ENCODE data around the gene RTP5. TPM values are rescaled to one million over a fixed set of nuclear protein-coding genes. Genes with fewer than 3 reads are reported as not detected.

RTP5 gene
- total and polyA plus RNA-seq, 2 of the 8 experiments (the other 6 are each of a cell fraction or from before 2014, with no cell fraction given) = not detected

- 100% methylated on average over 1 of the region's 1 CpG for WGBS, 2 experiments (ENCODE audit: extremely low coverage in 1 of 2, insufficient coverage in 1 of 2, insufficient read length in 1 of 2, insufficient replicate concordance in 2 of 2, low coverage in 1 of 2, low lambda C conversion rate in 2 of 2, missing lambda C conversion rate in 1 of 2)
- FAIRE-seq = no peak
Observed at GRCh38 chr2:241861264-241861663, 8.3 kb upstream of the RTP5 start.

More at GRCh38 chr2:241861264-241861663, 8.3 kb upstream of the RTP5 start:
- Histone ChIP-seq H2BK20ac (ENCODE audit: low read length) (peak overlapping the region; percentile 80; the same call in 1 of the 2 replicates), H2BK120ac (replicated peaks; ENCODE audit: low read depth, low read length) (peak overlapping the region; percentile 38), H3K27me3 (replicated peaks in 1 of 4; ENCODE audit: control insufficient read depth in 3 of 4, extremely low read depth in 1 of 4, insufficient read depth in 3 of 4, low read length in 3 of 4) (peaks cover 0 to 16% (median 0%) of the 10 kb centered on the region in 4 experiments; a peak in 3 of 7 replicates), H3K79me1 (ENCODE audit: low read depth, low read length) (peaks cover 4% of the 10 kb centered on the region; the same call in 1 of the 2 replicates), H3K23ac (ENCODE audit: insufficient read length) (no peak overlapping the region), H3K4me1 (replicated peaks in 1 of 4; ENCODE audit: control insufficient read depth in 3 of 4, insufficient read depth in 4 of 4, low read length in 3 of 4) (peaks cover 0 to 22% (median 6%) of the 10 kb centered on the region in 4 experiments; a peak in 6 of 7 replicates), H3K23me2 (ENCODE audit: low read depth, low read length) (peaks cover 29% of the 10 kb centered on the region), H2BK15ac (ENCODE audit: low read length) (peak overlapping the region; percentile 96; the same call in 1 of the 2 replicates), H3K79me2 (ENCODE audit: control insufficient read depth in 1 of 2, insufficient read depth in 2 of 2, low read length in 2 of 2) (no peaks in the 10 kb centered on the region), H3K4ac (replicated peaks; ENCODE audit: insufficient read length, low read depth, low read length) (no peak overlapping the region), H3K36me3 (ENCODE audit: control insufficient read depth in 2 of 4, insufficient read depth in 4 of 4, low read length in 3 of 4) (no peaks in the 10 kb centered on the region; a peak in 2 of 8 replicates), H2AK5ac (ENCODE audit: low read depth, low read length) (no peak overlapping the region), H3K4me2 (ENCODE audit: insufficient read depth in 1 of 2, low read depth in 2 of 2, low read length in 2 of 2) (no peak overlapping the region), H3K9me3 (ENCODE audit: insufficient read depth in 2 of 2, low read depth in 1 of 2, low read length in 1 of 2) (no peaks in the 10 kb centered on the region), H3K14ac (ENCODE audit: insufficient read length) (no peak overlapping the region), H3K56ac (replicated peaks; ENCODE audit: insufficient read length, low read depth, low read length) (peak overlapping the region; percentile 90), H3K4me3 (ENCODE audit: extremely low read depth in 1 of 4, insufficient read depth in 2 of 4, low read depth in 3 of 4, low read length in 4 of 4) (no peak overlapping the region), H4K8ac (ENCODE audit: extremely low read depth, insufficient read depth, low read length) (no peak overlapping the region), H2AFZ (ENCODE audit: low read length) (no peak overlapping the region), H3K18ac (ENCODE audit: extremely low read depth, low read length) (no peak overlapping the region), H4K91ac (replicated peaks; ENCODE audit: insufficient read length, low read length) (peak overlapping the region; percentile 65), H4K20me1 (replicated peaks in 1 of 2; ENCODE audit: control insufficient read depth in 1 of 2, insufficient read depth in 2 of 2, low read length in 2 of 2) (peaks cover 0 to 20% of the 10 kb centered on the region in 2 experiments), H2BK12ac (ENCODE audit: low read depth, low read length) (0 out of 2 replicates have a peak overlapping the region, but pooled peaks have one; percentile 77), H2BK5ac (ENCODE audit: low read depth, low read length) (0 out of 2 replicates have a peak overlapping the region, but pooled peaks have one; percentile 68), H4K5ac (ENCODE audit: insufficient read length, low read depth, low read length) (no peak overlapping the region), H3K27ac (ENCODE audit: low read depth, low read length) (no peak overlapping the region), H3K9ac (replicated peaks in 1 of 4; ENCODE audit: extremely low read depth in 1 of 4, low read depth in 3 of 4, low read length in 3 of 4) (no peak overlapping the region)
- TF ChIP-seq BRCA1 (IDR thresholded peaks at IDR 0.05; ENCODE audit: low read depth, low read length) (no peak), RNF2 (IDR thresholded peaks at IDR 0.05; ENCODE audit: borderline replicate concordance, low read depth, low read length, missing control alignments, poor library complexity, severe bottlenecking) (no peak), POU5F1 (IDR thresholded peaks at IDR 0.05; ENCODE audit: low read depth, low read length) (no peak), SIRT6 (IDR thresholded peaks at IDR 0.05; ENCODE audit: low read length) (no peak), USF2 (IDR thresholded peaks at IDR 0.05; ENCODE audit: low read length) (no peak), POLR2AphosphoS5 (IDR thresholded peaks at IDR 0.05; ENCODE audit: low read depth, low read length) (no peak)
- ChIA-PET POLR2A (ENCODE audit: partially characterized antibody) (no interaction called here), CTCF (ENCODE audit: partially characterized antibody) (no interaction called here)
- no peak for DNase-seq (ENCODE audit: low read depth in 1 of 2, low spot score in 2 of 2)
